ENCODE results near the gene SH3GL1.

Gene SH3GL1

DNA sequence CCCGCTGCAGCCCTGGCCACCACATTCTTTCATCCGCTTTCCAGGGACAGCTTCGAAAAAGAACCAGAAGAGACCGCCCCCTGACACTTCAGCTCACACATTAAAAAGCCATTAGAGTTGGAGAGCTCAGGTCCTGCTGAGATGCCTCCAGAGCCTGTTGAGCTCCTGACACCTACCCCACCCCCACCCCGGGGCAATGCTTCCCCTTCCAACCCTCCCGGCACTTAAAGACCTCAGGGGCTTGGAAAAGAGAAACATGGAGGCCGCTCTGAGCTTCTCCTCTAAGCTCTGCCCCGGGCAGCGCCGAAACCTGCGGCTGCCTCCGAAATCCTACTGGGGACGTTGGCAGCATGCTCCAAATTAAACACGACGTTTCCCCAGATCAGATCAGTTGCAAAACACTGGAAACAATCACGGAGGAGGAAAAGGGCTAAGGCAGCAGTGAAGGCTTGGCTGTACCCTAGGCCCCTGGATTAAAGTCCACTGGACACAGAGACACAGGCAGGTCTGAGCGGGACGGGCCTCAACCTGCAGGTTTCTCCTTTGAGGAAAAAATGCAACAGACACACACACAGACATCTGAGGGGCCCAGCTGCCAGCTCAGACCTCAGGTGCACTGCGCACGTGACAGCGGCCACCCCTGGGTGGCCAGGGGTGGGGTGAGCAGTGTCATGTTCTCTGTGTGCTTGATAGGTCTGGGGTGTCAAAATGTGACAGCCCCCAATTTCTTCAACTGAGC lies 9.6 kb downstream of the SH3GL1 start:
- Histone ChIP-seq H3K27me3 (ENCODE audit: control insufficient read depth, insufficient read depth, low read length) (no peaks in the 10 kb centered on the region), H3K4me2 (ENCODE audit: low read length) (peak overlapping the region; percentile 73), H3K4me3 (ENCODE audit: low read length) (peak overlapping the region; percentile 53), H3K36me3 (ENCODE audit: insufficient read depth, low read length) (peaks cover 32% of the 10 kb centered on the region), H3K9me3 (replicated peaks; ENCODE audit: low read length) (no peaks in the 10 kb centered on the region), H3K4me1 (ENCODE audit: control insufficient read depth, insufficient read depth, low read length) (peaks cover 73% of the 10 kb centered on the region), H3K9ac (ENCODE audit: low read depth, low read length) (peak overlapping the region; percentile 60)

- peak overlapping the region; percentile 60 for H3K9ac ChIP-seq (ENCODE audit: low read depth, low read length)
- no peaks in the 10 kb centered on the region for H3K9me3 ChIP-seq (replicated peaks; ENCODE audit: low read length)
- H3K4me2 ChIP-seq (ENCODE audit: low read length), result peak overlapping the region; percentile 73
- no peaks in the 10 kb centered on the region for H3K27me3 ChIP-seq (ENCODE audit: control insufficient read depth, insufficient read depth, low read length)
- H3K4me3 ChIP-seq (ENCODE audit: low read length), result peak overlapping the region; percentile 53
- peaks cover 77% of the 10 kb centered on the region for H3K4me1 ChIP-seq (ENCODE audit: control insufficient read depth, insufficient read depth, low read length)
- peaks cover 33% of the 10 kb centered on the region for H3K36me3 ChIP-seq (ENCODE audit: insufficient read depth, low read length)
Measured at GRCh38 chr19:4390017-4390566, 10.3 kb downstream of the SH3GL1 start.

DNA sequence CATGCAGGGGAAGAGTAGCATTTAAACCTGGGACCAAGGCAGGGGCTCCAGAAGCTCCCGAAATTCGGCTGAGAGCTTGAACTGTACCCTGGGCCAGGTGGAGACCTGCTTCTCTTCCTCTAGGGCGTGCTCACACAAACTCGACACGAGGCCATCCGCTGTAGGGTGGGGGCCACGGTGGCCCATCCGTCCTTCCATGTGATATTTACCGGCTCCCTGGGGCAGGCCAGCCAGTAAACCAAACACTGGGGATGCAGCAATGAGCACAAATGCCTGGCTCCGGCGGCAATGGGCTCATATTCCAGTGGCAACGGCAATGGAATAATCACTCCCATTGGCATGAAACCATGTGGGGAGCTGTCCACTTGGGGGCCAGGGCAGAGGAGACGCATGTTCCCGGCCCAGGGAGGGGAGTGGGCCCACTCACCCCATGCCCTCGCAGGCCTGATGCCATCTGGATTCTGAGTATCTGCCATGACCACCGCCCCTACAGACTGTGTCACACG lies 10.8 kb downstream of the SH3GL1 start:
- no peaks in the 10 kb centered on the region for H3K27me3 ChIP-seq (ENCODE audit: control insufficient read depth, insufficient read depth, low read length)
- peak overlapping the region; percentile 73 for H3K4me2 ChIP-seq (ENCODE audit: low read length)
- H3K4me1 ChIP-seq (ENCODE audit: control insufficient read depth, insufficient read depth, low read length), result peaks cover 73% of the 10 kb centered on the region
- H3K36me3 ChIP-seq (ENCODE audit: insufficient read depth, low read length), result peaks cover 30% of the 10 kb centered on the region
- no peaks in the 10 kb centered on the region for H3K9me3 ChIP-seq (replicated peaks; ENCODE audit: low read length)
- peak overlapping the region; percentile 53 for H3K4me3 ChIP-seq (ENCODE audit: low read length)
- peak overlapping the region; percentile 20 for H3K9ac ChIP-seq (ENCODE audit: low read depth, low read length)

- Histone ChIP-seq H3K4me2 (ENCODE audit: low read length) (no peak overlapping the region), H3K4me3 (ENCODE audit: low read length) (no peak overlapping the region), H3K9me3 (replicated peaks; ENCODE audit: low read length) (no peaks in the 10 kb centered on the region), H3K4me1 (ENCODE audit: control insufficient read depth, insufficient read depth, low read length) (peaks cover 68% of the 10 kb centered on the region), H3K36me3 (ENCODE audit: insufficient read depth, low read length) (peaks cover 31% of the 10 kb centered on the region), H3K27me3 (ENCODE audit: control insufficient read depth, insufficient read depth, low read length) (no peaks in the 10 kb centered on the region), H3K9ac (ENCODE audit: low read depth, low read length) (peak overlapping the region; percentile 9)
Measured at GRCh38 chr19:4389064-4389375, 11.3 kb downstream of the SH3GL1 start.

DNA sequence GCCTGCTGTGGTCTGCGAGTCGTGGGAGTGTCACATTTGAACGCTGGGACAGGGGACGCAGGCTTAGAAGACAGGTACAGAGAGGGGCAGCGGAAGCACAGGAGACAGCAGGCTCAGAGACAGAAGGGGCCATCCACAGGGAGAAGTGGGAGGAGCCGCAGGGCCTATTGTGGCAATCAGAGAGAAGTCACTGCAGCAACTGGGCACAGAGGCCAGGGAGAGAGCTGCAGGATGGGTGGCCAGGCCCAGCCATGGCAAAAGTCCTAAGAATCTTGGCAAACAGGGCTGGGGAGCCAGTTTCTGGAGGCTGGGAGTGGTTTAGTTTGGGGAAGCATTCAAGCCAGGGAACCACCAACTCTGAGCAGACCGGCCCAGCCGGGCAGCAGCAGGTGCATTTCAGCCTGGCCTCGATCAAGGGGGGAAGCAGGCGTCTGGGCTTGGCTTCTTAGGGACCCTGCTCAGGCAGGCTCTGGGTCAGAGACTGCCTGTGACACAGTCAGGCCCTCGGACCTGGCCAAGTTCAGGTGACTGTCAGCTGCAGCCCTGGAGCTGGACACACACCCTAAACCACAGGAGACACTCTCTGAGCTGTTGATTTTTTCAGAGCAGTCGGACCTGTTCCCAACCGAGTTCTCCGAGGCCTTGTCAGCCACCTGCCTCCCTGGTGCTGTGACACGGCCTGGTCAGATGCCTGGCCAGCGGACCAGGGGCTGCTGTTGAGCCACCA lies 11.8 kb downstream of the SH3GL1 start:
- peaks cover 64% of the 10 kb centered on the region for H3K4me1 ChIP-seq (ENCODE audit: control insufficient read depth, insufficient read depth, low read length)
- H3K27me3 ChIP-seq (ENCODE audit: control insufficient read depth, insufficient read depth, low read length), result no peaks in the 10 kb centered on the region
- no peak overlapping the region for H3K4me2 ChIP-seq (ENCODE audit: low read length)
- peak overlapping the region; percentile 9 for H3K9ac ChIP-seq (ENCODE audit: low read depth, low read length)
- no peaks in the 10 kb centered on the region for H3K9me3 ChIP-seq (replicated peaks; ENCODE audit: low read length)
- H3K36me3 ChIP-seq (ENCODE audit: insufficient read depth, low read length), result peaks cover 32% of the 10 kb centered on the region
- no peak overlapping the region for H3K4me3 ChIP-seq (ENCODE audit: low read length)

DNA sequence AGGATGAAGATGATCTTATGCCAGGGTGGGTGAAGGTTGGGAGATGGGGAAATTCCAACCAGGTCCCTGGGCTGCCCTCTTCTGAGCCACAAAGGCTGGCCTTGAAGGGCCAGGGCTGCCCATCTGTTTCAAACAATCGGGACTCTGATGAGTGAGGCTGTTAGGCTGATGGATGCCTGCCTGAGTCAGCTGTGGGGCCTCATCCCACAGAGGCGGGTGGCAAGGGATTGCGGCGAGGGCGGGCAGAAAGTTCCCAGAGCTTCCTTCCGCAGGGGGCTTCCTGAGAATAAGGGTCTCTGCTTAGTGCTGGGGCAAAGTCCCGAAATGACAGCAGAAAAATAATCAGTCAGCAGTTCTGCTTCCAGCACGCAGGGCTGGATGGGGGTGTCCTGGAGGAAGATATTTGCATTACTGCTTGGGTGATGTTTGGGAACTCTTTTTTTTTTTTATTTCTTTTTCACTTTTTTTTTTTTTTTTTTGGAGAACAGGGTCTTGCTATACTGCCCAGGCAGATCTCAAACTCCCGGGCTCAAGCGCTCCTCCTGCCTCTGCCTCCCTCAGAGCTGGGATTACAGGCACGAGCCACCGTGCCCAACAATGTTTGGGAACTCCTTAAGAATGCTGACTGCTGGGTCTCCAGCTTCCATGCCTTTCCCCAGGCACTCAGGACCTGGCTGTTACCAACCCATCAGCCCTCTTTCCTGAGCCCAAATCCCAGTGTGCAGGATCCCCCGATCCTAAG lies 14.1 kb downstream of the SH3GL1 start:
- no peak overlapping the region for H3K4me2 ChIP-seq (ENCODE audit: low read length)
- no peak overlapping the region for H3K9ac ChIP-seq (ENCODE audit: low read depth, low read length)
- no peaks in the 10 kb centered on the region for H3K27me3 ChIP-seq (ENCODE audit: control insufficient read depth, insufficient read depth, low read length)
- H3K36me3 ChIP-seq (ENCODE audit: insufficient read depth, low read length), result peaks cover 32% of the 10 kb centered on the region
- no peaks in the 10 kb centered on the region for H3K9me3 ChIP-seq (replicated peaks; ENCODE audit: low read length)
- H3K4me3 ChIP-seq (ENCODE audit: low read length), result no peak overlapping the region
- H3K4me1 ChIP-seq (ENCODE audit: control insufficient read depth, insufficient read depth, low read length), result peaks cover 50% of the 10 kb centered on the region

DNA sequence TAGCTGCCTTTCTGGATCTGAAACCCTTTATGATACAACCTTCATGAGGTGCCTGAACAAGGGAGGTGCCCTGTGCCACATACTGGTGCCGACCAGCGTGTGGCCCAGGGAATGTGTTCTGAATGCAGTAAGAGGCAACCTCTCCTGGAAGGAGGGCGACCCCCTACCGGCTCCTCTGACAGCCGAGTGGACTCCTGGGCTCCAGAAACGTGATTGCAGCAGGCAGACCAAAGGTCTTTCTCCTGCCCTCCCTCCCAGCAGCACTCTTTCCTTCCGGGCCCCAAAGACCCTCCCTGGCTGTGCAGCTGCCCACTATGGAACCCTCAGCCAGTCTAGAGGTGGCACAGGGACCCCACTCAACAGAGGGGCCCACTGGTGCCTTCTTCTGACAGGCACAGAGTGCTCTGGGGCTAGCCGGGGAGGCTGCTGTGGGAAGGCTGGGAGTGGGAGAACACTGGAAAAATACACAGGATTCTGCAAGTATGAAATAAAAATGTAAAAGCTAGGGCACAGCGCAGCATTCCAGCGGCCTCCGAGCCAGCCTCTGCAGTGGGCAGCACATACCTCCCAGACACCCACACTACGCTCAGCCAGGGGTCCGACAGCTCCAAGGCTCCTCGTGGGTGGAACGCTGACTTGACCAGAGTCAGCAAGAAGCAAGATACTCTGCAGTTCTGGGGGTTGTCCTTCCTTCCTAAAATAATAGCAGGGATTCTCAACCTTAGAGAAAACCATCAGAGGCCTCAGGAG lies 14.9 kb downstream of the SH3GL1 start:
- Histone ChIP-seq H3K4me1 (ENCODE audit: control insufficient read depth, insufficient read depth, low read length) (peaks cover 45% of the 10 kb centered on the region), H3K27me3 (ENCODE audit: control insufficient read depth, insufficient read depth, low read length) (no peaks in the 10 kb centered on the region), H3K4me3 (ENCODE audit: low read length) (no peak overlapping the region), H3K4me2 (ENCODE audit: low read length) (no peak overlapping the region), H3K9me3 (replicated peaks; ENCODE audit: low read length) (no peaks in the 10 kb centered on the region), H3K36me3 (ENCODE audit: insufficient read depth, low read length) (peaks cover 32% of the 10 kb centered on the region), H3K9ac (ENCODE audit: low read depth, low read length) (no peak overlapping the region)

- no peaks in the 10 kb centered on the region for H3K27me3 ChIP-seq (ENCODE audit: control insufficient read depth, insufficient read depth, low read length)
- no peak overlapping the region for H3K4me3 ChIP-seq (ENCODE audit: low read length)
- peak overlapping the region; percentile 49 for H3K4me2 ChIP-seq (ENCODE audit: low read length)
- peaks cover 55% of the 10 kb centered on the region for H3K4me1 ChIP-seq (ENCODE audit: control insufficient read depth, insufficient read depth, low read length)
- peak overlapping the region; percentile 8 for H3K9ac ChIP-seq (ENCODE audit: low read depth, low read length)
- peaks cover 8% of the 10 kb centered on the region for H3K36me3 ChIP-seq (ENCODE audit: insufficient read depth, low read length)
- no peaks in the 10 kb centered on the region for H3K9me3 ChIP-seq (replicated peaks; ENCODE audit: low read length)
Measured at GRCh38 chr19:4380254-4380727, 20.1 kb downstream of the SH3GL1 start.

- H3K4me3 ChIP-seq (ENCODE audit: low read length), result no peak overlapping the region
- peaks cover 58% of the 10 kb centered on the region for H3K4me1 ChIP-seq (ENCODE audit: control insufficient read depth, insufficient read depth, low read length)
- peak overlapping the region; percentile 8 for H3K9ac ChIP-seq (ENCODE audit: low read depth, low read length)
Measured at GRCh38 chr19:4379383-4380253, 20.7 kb downstream of the SH3GL1 start.

DNA sequence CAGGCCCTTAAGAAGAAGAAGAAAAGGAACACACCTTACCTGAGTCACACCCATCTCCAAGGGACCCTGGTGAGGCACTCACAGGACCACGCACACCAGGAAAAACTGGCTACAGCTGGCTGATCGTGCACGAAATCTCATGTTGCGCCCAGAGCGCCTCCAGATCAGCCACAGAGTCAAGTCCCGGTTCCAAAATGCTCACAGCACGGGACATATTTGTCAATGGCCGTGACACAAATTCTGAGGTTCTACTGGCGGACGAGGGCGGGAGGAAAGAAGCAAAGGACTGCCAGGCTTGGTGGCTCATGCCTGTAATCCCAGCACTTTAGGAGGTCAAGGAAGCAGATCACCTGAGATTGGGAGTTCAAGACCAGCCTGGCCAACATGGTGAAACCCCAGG lies 21.5 kb downstream of the SH3GL1 start:
- Histone ChIP-seq H3K4me3 (ENCODE audit: low read length) (no peak overlapping the region), H3K36me3 (ENCODE audit: insufficient read depth, low read length) (no peaks in the 10 kb centered on the region), H3K27me3 (ENCODE audit: control insufficient read depth, insufficient read depth, low read length) (no peaks in the 10 kb centered on the region), H3K9ac (ENCODE audit: low read depth, low read length) (no peak overlapping the region), H3K4me2 (ENCODE audit: low read length) (peak overlapping the region; percentile 16), H3K9me3 (replicated peaks; ENCODE audit: low read length) (no peaks in the 10 kb centered on the region), H3K4me1 (ENCODE audit: control insufficient read depth, insufficient read depth, low read length) (peaks cover 65% of the 10 kb centered on the region)

More at GRCh38 chr19:4379383-4380253, 20.7 kb downstream of the SH3GL1 start:
- Histone ChIP-seq H3K9me3 (replicated peaks; ENCODE audit: low read length) (no peaks in the 10 kb centered on the region), H3K27me3 (ENCODE audit: control insufficient read depth, insufficient read depth, low read length) (no peaks in the 10 kb centered on the region), H3K4me2 (ENCODE audit: low read length) (peak overlapping the region; percentile 49), H3K36me3 (ENCODE audit: insufficient read depth, low read length) (peaks cover 7% of the 10 kb centered on the region)
